BE2C (cell line): ENCODE results near the gene PKMYT1. TPM values are rescaled to one million over a fixed set of nuclear protein-coding genes. Genes with fewer than 3 reads are reported as not detected.

Experiments
- DNase-seq: peaks from one replicate; pipeline ENCODE4 v3.0.0-alpha.2; 2020
- H3K27me3 ChIP-seq: fragments of 250-450 bp; sonication (Bioruptor Pico); 2 replicates; pipeline ENCODE4 v1.5.1; 2020; ENCODE audit warnings: mild to moderate bottlenecking
- H3K36me3 ChIP-seq: fragments of 250-450 bp; sonication (Bioruptor Pico); 2 replicates; pipeline ENCODE4 v1.5.1; 2020; ENCODE audit warnings: mild to moderate bottlenecking
- H3K4me1 ChIP-seq: fragments of 250-450 bp; sonication (Bioruptor Pico); 2 replicates; pipeline ENCODE4 v1.5.1; 2020
- H3K4me3 ChIP-seq: 2 replicates; pipeline ENCODE4 v1.5.1; 2011; ENCODE audit warnings: low read depth, low read length
- H3K9me3 ChIP-seq: fragments of 250-450 bp; sonication (Bioruptor Pico); 2 replicates; pipeline ENCODE4 v1.5.1; 2020
- polyA plus RNA-seq: library from polyadenylated mRNA; unstranded; fragments of >200 nt; gene quantifications from one replicate; pipeline ENCODE4 v1.2.1, GENCODE V29; 2012; ENCODE audit warnings: low read depth, missing spikeins; ENCODE audit not compliant: insufficient read length, insufficient read depth
- TF ChIP-seq, protein P1 (sequence below): IDR thresholded peaks from 2 replicates; pipeline ENCODE4 v1.5.1; 2012; ENCODE audit warnings: mild to moderate bottlenecking, low read depth, low read length

The PKMYT1 gene
- 25.3 TPM for polyA plus RNA-seq

DNA sequence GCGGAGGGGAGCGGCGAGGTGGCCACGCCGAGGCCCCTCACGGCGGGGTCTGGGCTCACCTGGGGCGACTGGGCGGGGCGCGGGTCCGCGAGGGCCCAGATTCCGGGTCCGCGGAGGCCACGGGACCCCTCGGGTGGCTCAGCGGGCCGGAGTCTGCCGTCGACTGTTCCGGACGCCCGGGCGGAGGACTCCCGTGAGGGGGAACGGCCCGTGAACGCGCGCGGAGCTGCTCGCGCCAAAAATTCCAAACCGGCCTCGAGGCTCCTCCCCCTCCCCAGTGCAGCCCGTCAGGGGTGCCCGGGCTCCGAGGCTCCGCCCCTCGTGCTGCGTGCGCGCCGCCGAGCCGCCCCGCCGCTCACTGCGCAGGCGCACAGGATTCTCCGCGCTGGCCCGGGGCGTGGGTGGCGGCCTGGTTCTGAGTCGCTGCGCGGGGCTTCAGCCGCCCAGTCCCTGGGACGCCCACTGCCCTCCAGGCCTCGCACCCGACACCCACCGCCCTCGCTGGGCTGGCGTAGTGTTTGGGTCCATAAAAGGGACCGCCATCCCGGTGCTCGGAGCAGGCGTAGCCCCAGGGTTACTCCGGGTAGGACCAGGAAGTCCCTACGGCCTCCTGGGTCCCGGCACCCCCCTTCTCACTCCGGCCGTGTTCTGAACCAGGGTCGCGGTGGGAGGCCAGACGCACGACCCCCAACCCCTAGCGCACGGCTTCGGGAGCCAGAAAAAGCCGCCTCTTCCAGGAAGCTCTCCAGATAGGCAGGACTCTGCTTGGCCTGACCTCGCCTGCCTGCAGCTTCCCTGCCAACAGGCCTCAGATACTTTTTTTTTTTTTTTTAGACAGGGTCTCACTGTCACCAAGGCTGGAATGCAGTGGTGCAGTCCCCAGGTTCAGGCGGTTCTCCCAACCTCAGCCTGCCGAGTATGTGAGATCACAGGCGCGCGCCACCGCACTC, at the start of gene PKMYT1:
Gene PKMYT1, minus strand, starts transcription at position 220 of the 950 bp plus-strand sequence. CDS start 789 bp downstream, outside the sequence.
- peak within 1 kb of the TSS; percentile 75 for H3K4me3 ChIP-seq
- no peaks in the 10 kb centered on the region for H3K27me3 ChIP-seq
- peak; percentile 95 for DNase-seq
- H3K9me3 ChIP-seq = no peaks in the 10 kb centered on the region
- peaks cover 28% of the 10 kb centered on the region for H3K36me3 ChIP-seq
- TF ChIP-seq, protein P1, sequence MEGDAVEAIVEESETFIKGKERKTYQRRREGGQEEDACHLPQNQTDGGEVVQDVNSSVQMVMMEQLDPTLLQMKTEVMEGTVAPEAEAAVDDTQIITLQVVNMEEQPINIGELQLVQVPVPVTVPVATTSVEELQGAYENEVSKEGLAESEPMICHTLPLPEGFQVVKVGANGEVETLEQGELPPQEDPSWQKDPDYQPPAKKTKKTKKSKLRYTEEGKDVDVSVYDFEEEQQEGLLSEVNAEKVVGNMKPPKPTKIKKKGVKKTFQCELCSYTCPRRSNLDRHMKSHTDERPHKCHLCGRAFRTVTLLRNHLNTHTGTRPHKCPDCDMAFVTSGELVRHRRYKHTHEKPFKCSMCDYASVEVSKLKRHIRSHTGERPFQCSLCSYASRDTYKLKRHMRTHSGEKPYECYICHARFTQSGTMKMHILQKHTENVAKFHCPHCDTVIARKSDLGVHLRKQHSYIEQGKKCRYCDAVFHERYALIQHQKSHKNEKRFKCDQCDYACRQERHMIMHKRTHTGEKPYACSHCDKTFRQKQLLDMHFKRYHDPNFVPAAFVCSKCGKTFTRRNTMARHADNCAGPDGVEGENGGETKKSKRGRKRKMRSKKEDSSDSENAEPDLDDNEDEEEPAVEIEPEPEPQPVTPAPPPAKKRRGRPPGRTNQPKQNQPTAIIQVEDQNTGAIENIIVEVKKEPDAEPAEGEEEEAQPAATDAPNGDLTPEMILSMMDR = no peak
- peaks cover 3% of the 10 kb centered on the region for H3K4me1 ChIP-seq

DNA sequence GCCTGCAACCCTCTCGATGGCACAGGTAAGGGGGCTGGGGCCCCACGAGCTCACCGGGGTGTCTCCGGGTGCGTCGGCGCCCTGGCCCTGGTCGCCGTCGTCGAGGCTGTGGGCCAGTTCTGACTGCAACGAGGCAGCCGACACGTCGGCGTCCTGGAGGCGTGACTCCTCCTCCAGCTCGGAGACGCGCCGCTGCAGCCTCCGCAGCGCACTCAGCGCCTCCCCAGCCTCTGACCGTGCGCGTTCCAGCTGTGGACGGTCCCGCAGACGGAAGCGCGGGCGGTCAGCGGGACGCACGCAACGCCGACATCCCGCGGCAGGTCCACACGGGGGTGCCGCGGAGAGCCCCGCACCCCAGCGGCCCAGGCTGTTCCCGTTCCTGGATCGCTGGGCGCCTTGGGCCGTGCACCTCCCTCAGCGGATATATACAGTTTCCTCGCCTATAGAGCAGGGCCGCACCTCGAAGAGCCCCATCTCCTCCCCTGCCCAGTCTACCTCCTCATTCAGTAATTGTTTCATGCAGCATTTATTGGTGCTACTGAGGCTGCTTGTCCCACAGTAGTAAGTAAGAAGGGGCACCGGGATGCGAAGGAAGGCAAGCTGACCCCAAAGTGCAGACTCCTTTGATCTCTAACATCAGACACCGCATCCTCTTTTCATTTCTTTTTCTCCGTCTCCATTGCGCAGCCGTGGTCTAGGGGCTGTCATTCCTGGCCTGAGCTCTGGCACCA, 49.4 kb upstream of the PKMYT1 start:
- DNase-seq = no peak
- TF ChIP-seq, protein P1 = no peak
- H3K9me3 ChIP-seq = no peaks in the 10 kb centered on the region
- peaks cover 19% of the 10 kb centered on the region for H3K36me3 ChIP-seq
- peaks cover 64% of the 10 kb centered on the region for H3K27me3 ChIP-seq
- H3K4me3 ChIP-seq = no peak overlapping the region
- H3K4me1 ChIP-seq = peaks cover 11% of the 10 kb centered on the region

DNA sequence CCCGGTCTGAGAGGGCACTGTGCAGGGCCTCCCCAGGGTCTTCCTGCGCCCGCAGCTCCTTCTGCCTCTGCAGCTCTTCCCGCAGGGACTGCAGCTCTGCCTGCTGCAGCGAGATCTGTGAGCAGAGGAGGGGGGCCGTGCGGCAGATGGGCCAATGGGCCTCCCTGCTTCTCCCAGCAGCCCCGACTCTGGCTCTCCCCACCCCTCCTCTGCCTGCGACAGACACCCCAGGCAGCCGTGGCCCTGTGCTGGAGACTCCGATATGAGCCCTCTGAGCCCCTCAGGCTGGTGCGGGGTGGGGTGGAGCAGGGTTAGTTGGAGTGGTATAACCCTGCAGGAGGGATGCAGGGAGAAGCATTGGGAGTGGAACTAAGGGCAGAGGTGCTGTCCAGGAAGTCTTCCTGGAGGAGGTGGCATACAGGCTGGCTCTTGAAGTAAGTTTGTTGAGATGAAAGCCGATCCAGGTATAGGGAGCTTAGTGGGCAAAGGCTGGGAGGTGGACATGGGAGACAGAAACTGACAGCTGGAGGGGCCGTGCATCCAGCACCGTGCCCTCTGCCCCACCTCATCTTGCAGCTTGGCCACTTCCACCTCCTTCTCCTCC, 48.6 kb upstream of the PKMYT1 start:
- Histone ChIP-seq H3K36me3 (peaks cover 19% of the 10 kb centered on the region), H3K4me1 (peaks cover 11% of the 10 kb centered on the region), H3K9me3 (no peaks in the 10 kb centered on the region), H3K27me3 (peaks cover 56% of the 10 kb centered on the region), H3K4me3 (no peak overlapping the region)
- DNase-seq = no peak
- TF ChIP-seq, protein P1 = no peak

DNA sequence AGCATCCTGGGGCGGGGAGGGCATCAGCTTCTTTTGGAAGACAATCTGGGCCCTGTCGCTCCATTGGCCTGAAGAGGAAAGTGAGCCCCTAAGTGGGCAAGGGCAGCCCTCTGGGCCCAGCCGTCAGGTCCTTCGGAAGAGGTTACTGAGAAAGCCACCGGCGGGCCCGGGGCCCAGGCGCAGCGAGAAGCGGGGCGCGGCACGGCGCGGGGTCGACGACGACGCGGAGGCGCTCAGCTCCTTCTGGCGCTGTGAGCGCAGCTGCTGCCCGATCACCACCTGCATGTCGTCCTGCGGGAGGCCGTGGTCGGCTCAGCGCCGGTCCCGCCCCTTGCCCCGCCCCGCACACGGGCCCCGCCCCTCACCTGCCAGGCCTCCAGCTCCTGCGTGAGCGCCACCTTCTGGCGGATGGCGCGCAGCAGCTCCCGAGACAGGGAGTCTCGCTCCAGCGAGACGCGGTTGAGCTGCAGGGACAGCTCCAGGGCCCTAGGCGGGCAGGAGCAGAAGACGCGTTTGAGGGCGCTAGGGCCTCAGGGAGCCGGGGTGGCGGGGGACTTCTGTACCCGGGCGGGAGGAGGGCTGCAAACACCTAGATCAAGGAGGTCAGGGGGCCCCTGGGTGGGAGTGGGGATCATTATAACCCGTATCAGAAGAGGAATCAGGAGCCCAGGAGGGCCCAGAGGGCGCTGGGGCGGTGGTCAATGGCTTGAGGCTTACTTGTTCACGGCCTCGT, 47.9 kb upstream of the PKMYT1 start:
- peaks cover 49% of the 10 kb centered on the region for H3K27me3 ChIP-seq
- H3K36me3 ChIP-seq = peaks cover 19% of the 10 kb centered on the region
- peak; percentile 95 for DNase-seq
- H3K9me3 ChIP-seq = no peaks in the 10 kb centered on the region
- H3K4me3 ChIP-seq = no peak overlapping the region; the same call in 1 of the 2 replicates
- TF ChIP-seq, protein P1 = peak; percentile 72
- H3K4me1 ChIP-seq = peaks cover 11% of the 10 kb centered on the region

DNA sequence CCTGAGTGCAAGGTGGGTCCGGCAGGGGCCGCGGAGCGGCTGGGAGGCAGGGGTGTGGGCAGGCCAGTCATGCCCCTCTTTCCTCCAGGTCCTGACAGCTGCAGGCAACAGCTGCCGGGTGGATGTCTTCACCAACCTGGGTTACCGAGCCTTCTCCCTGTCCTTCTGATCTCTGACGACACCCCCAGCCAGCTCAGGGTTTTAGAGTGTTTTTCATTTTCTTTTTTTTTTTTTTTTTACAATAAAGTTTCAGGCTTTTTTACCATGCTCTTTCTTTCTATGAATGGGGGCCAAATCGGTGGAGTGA, 47.2 kb upstream of the PKMYT1 start:
- no peaks in the 10 kb centered on the region for H3K9me3 ChIP-seq
- peaks cover 18% of the 10 kb centered on the region for H3K4me1 ChIP-seq
- no peak for DNase-seq
- no peak overlapping the region for H3K4me3 ChIP-seq
- peaks cover 42% of the 10 kb centered on the region for H3K27me3 ChIP-seq
- TF ChIP-seq, protein P1 = no peak
- peaks cover 19% of the 10 kb centered on the region for H3K36me3 ChIP-seq
